Adrenal gland (tissue), 12 donors: ENCODE data around the gene PBX2. TPM values are rescaled to one million over a fixed set of nuclear protein-coding genes. Genes with fewer than 3 reads are reported as not detected.
A peak's percentile ranks its signal among the peaks of the same experiment; 100 is the strongest.

Source experiments
- DNase-seq, 7 donors: peaks; one replicate each; pipeline ENCODE4 v3.0.0-alpha.2; 2019 to 2020
- H3K27ac ChIP-seq, 5 donors: fragments of 200-600 bp; sonication (generic) in 4 of 5; 1 replicate in 3 of 5; 2 replicates in 2 of 5; pipeline versions ENCODE4 v1.5.1 to v1.8.0; 2016 to 2020; ENCODE audit warnings: mild to moderate bottlenecking in 1 of 5
- H3K27me3 ChIP-seq: fragments of 200-600 bp; 2 replicates; pipeline ENCODE4 v1.8.0; 2021
- H3K36me3 ChIP-seq, 2 donors: fragments of 200-600 bp; replicated peaks in 1 of 2; 1 replicate in 1 of 2; 2 replicates in 1 of 2; pipeline versions ENCODE4 v1.5.1 to v1.8.0; 2018 to 2022
- H3K4me1 ChIP-seq, 2 donors: fragments of 200-600 bp; replicated peaks in 1 of 2; 1 replicate in 1 of 2; 2 replicates in 1 of 2; pipeline versions ENCODE4 v1.5.1 to v1.8.0; 2018 to 2021
- H3K4me3 ChIP-seq, 4 donors: fragments of 200-600 bp; sonication (generic) in 3 of 4; one replicate each; pipeline ENCODE4 v1.5.1; 2016 to 2018
- H3K9me3 ChIP-seq, 3 donors: fragments of 200-600 bp; sonication (generic) in 1 of 3; replicated peaks in 1 of 3; 1 replicate in 2 of 3; 2 replicates in 1 of 3; pipeline versions ENCODE4 v1.5.1 to v1.8.0; 2016 to 2021
- POLR2A ChIP-seq, 2 donors: fragments of 450-650 bp; IDR thresholded peaks; one replicate each; pipeline ENCODE4 v1.6.1; 2017; ENCODE audit warnings: antibody characterized with exemption in 2 of 2, mild to moderate bottlenecking in 2 of 2, moderate library complexity in 1 of 2
- WGBS, 4 donors: extraction: QIAGEN DNeasy Blood & Tissue Kit in 2 of 4; methylation state at CpG; one replicate each; pipeline versions ENCODE4 v1.1.5 to v1.1.7; 2013 to 2017; 5-methylcytosine and 5-hydroxymethylcytosine counted together
- intact Hi-C, 2 donors: fragments of 100-400 bp; cut with DNase I; formaldehyde crosslinking; loops; one replicate each; pipeline versions ENCODE4 v1.14.1 to v1.15.0; 2022 to 2023
- polyA plus RNA-seq, 3 donors: library from polyadenylated mRNA; stranded (reverse); fragments of 200-250 nt in 2 of 3; fragments of 350-450 nt in 1 of 3; fragmentation: Illumina TruSeq in 1 of 3; extraction: RNeasy Lipid Tissue Mini Kit (QIAGEN cat#74804) in 1 of 3; gene quantifications; one replicate each; pipeline ENCODE4 v1.2.3, GENCODE V29; 2013 to 2014
- total RNA-seq, 9 donors: library from RNA; depleted of rRNA in 4 of 9; stranded (reverse); fragments of >200 nt in 4 of 9; fragments of 120-200 nt in 1 of 9; fragmentation: NEBNext Ultra II Directional in 1 of 9; extraction: Animal tissue kit (Norgen Biotek cat#: 25700) in 1 of 9; gene quantifications; one replicate each; pipeline versions ENCODE4 v1.1.0 to v1.2.4, GENCODE V29; 2013 to 2023
- TF ChIP-seq, protein P1 (sequence below), 6 experiments: fragments of 450-650 bp in 4 of 6; fragments of 200-600 bp in 2 of 6; sonication (generic) in 1 of 6; IDR thresholded peaks; 1 replicate in 5 of 6; 2 replicates in 1 of 6; pipeline versions ENCODE4 v1.5.1 to v1.8.0; 2016 to 2021; ENCODE audit warnings: antibody characterized with exemption in 6 of 6, mild to moderate bottlenecking in 2 of 6, moderate library complexity in 1 of 6
- donor health status: healthy with polysubstance abuse.
- donor health status: Bipolar disorder and iron deficiency.
- donor health status: DM: yes; HTN: yes; CAD: no.
- donor health status: DM: no; HTN: no; CAD: no.
- donor health status: DM: no; HTN: no; CAD: no.
- donor health status: DM: yes; HTN: yes; CAD: no.

Gene PBX2
- total and polyA plus RNA-seq, 12 donors: 34.4 to 211 (median 61.3) TPM

DNA sequence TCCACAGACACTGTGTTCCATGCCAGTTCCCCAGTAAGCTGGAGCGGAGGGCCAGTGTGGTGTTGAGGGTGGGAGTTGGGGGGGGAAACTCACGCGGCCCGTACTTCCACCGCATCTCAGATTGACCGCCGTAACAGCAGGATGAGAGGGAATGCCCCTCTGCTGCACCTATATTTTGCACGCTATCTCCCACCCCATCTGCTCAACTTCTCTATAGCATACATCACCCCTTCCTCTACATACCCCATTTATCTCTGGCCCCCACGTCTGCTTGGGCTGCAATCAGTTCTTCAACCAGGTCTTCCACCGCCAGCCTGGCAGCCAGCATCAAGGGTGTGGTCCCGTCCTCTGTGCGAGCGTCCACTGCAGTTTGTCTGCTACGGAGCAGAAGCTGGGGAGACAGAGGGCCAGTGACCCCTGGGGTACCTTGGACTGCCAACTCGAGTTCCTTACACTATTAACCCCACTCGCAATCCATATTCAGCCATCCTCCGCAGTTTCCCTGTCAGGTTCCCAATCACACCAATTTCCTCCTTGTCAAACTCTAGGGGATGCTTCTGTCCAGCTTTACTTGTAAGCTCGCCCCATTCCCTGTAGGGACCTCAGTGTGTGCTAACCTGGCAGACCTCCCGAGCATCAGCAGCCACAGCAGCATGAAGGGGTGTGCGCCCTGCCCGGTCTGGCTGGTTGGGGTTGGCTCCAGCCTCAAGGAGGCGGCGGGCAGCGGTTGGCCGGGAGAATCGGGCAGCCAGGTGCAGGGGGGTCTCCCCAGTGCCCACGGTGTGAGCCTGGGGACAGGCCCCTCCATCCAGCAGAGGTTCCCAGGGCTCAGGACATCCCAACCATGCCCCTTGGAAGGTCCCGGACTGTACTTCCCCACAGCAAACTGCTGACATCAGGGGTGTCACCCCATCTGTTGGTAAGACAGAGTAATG is 6.9 kb upstream of the PBX2 start:
- Histone ChIP-seq H3K27me3 (no peaks in the 10 kb centered on the region), H3K27ac (peak overlapping the region in 4 of 5 donors; percentile 98 to 100 (median 100)), H3K4me1 (peaks cover 6 to 27% of the 10 kb centered on the region in 2 donors), H3K9me3 (no peaks in the 10 kb centered on the region), H3K4me3 (peak overlapping the region in 2 of 4 donors; percentile 77 to 95), H3K36me3 (no peaks in the 10 kb centered on the region)
- DNase-seq: peak in 3 of 7 donors; percentile 49 to 74 (median 54)
- no peak for TF ChIP-seq POLR2A (IDR thresholded peaks at IDR 0.05)
- TF ChIP-seq, protein P1, sequence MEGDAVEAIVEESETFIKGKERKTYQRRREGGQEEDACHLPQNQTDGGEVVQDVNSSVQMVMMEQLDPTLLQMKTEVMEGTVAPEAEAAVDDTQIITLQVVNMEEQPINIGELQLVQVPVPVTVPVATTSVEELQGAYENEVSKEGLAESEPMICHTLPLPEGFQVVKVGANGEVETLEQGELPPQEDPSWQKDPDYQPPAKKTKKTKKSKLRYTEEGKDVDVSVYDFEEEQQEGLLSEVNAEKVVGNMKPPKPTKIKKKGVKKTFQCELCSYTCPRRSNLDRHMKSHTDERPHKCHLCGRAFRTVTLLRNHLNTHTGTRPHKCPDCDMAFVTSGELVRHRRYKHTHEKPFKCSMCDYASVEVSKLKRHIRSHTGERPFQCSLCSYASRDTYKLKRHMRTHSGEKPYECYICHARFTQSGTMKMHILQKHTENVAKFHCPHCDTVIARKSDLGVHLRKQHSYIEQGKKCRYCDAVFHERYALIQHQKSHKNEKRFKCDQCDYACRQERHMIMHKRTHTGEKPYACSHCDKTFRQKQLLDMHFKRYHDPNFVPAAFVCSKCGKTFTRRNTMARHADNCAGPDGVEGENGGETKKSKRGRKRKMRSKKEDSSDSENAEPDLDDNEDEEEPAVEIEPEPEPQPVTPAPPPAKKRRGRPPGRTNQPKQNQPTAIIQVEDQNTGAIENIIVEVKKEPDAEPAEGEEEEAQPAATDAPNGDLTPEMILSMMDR (IDR thresholded peaks at IDR 0.05): no peak
- intact Hi-C loops: no loop called here
- 22 to 32% (median 27%) methylated on average over 16 to 28 of the region's 28 CpGs for WGBS, 4 donors

GRCh38 chr6:32195902-32196681 is 6.1 kb upstream of the PBX2 start:
- intact Hi-C loops: no loop called here
- WGBS, 4 donors: 0 to 1% (median 0%) methylated on average over 5 to 58 of the region's 58 CpGs
- peak overlapping the region; percentile 98 to 100 (median 99) for H3K27ac ChIP-seq
- TF ChIP-seq POLR2A (IDR thresholded peaks at IDR 0.05): peak; percentile 98
- TF ChIP-seq, protein P1 (IDR thresholded peaks at IDR 0.05): peak in 1 of 6 experiments; percentile 2
- peaks cover 6 to 29% of the 10 kb centered on the region in 2 donors for H3K4me1 ChIP-seq
- H3K27me3 ChIP-seq: no peaks in the 10 kb centered on the region
- H3K4me3 ChIP-seq: peak overlapping the region; percentile 12 to 95 (median 84)
- H3K36me3 ChIP-seq: no peaks in the 10 kb centered on the region
- DNase-seq: peak; percentile 85 to 97 (median 90)
- H3K9me3 ChIP-seq: no peaks in the 10 kb centered on the region

DNA sequence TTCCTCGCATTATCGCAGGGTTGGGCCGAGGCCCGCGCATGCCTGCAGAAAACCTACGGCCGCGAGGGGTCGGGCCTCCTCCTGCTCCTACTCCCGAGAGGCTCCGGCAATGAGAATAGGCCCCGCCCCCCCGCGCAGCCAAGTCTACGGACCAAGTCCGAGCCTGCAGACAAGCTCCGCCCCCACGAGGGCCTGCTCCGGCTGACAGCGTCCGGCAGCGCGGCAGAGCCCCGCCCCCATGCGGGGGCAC is 5.6 kb upstream of the PBX2 start:
- Histone ChIP-seq H3K36me3 (no peaks in the 10 kb centered on the region), H3K27me3 (no peaks in the 10 kb centered on the region), H3K9me3 (no peaks in the 10 kb centered on the region), H3K27ac (peak overlapping the region in 4 of 5 donors; percentile 98 to 100 (median 100)), H3K4me3 (peak overlapping the region in 1 of 4 donors; percentile 77), H3K4me1 (peaks cover 8 to 34% of the 10 kb centered on the region in 2 donors)
- intact Hi-C loops: no loop called here
- DNase-seq: peak; percentile 100
- 0 to 2% (median 0%) methylated on average over 6 to 25 of the region's 25 CpGs for WGBS, 4 donors
- TF ChIP-seq, protein P1 (IDR thresholded peaks at IDR 0.05): peak in 5 of 6 experiments; percentile 14 to 82 (median 50)
- no peak for TF ChIP-seq POLR2A (IDR thresholded peaks at IDR 0.05)
